ENCODE data around the gene CMTM3. TPM values are rescaled to one million over a fixed set of nuclear protein-coding genes. Genes with fewer than 3 reads are reported as not detected.

Gene CMTM3
- total RNA-seq, 1 experiment from 2014 or later, result 19.1 TPM

GRCh38 chr16:66634527-66635196 is 30.2 kb downstream of the CMTM3 start (continued):
- TF ChIP-seq TEAD1 (CRISPR knock-in tag; IDR thresholded peaks at IDR 0.05) (no peak), IRF2 (CRISPR knock-in tag; IDR thresholded peaks at IDR 0.05; ENCODE audit: borderline replicate concordance, low read depth) (no peak), NFATC4 (CRISPR knock-in tag; IDR thresholded peaks at IDR 0.05) (no peak), NFE2L1 (CRISPR knock-in tag; IDR thresholded peaks at IDR 0.05) (no peak)

GRCh38 chr16:66635406-66635805 is 30.9 kb downstream of the CMTM3 start:
- CTCF ChIA-PET, result interaction anchor here (1.2 to 1.7 kb wide), 3 partner anchors 16 to 27 kb away, joined by 3 to 15 read pairs (median 5); no protein-coding TSS in a partner anchor
- H3K4me1 Mint-ChIP-seq, result peaks cover 31% of the 10 kb centered on the region
- H3K27me3 Mint-ChIP-seq (ENCODE audit: low read depth), result no peaks in the 10 kb centered on the region
- ATAC-seq, result no peak
- no peak overlapping the region for H3K4me3 Mint-ChIP-seq
- peaks cover 37% of the 10 kb centered on the region for H3K36me3 Mint-ChIP-seq
- no peak overlapping the region; the same call in 1 of the 2 replicates for H3K27ac Mint-ChIP-seq
- no peak for DNase-seq (ENCODE audit: low spot score)
- no peaks in the 10 kb centered on the region for H3K9me3 Mint-ChIP-seq
- POLR2A ChIA-PET, result no interaction called here
- TF ChIP-seq ARID4B (CRISPR knock-in tag; IDR thresholded peaks at IDR 0.05; ENCODE audit: borderline replicate concordance) (no peak), TP53 (CRISPR knock-in tag; IDR thresholded peaks at IDR 0.05) (no peak), ZNF219 (CRISPR knock-in tag; IDR thresholded peaks at IDR 0.05; ENCODE audit: borderline replicate concordance) (no peak), NR3C1 (CRISPR knock-in tag; conservative IDR thresholded peaks at IDR 0.05; ENCODE audit: low read depth) (no peak), TCF7 (CRISPR knock-in tag; IDR thresholded peaks at IDR 0.05; ENCODE audit: low read depth) (no peak), RORB (CRISPR knock-in tag; IDR thresholded peaks at IDR 0.05) (no peak), SP1 (CRISPR knock-in tag; conservative IDR thresholded peaks at IDR 0.05) (no peak), OVOL2 (CRISPR knock-in tag; IDR thresholded peaks at IDR 0.05; ENCODE audit: borderline replicate concordance) (no peak), ZSCAN18 (CRISPR knock-in tag; IDR thresholded peaks at IDR 0.05) (no peak), CREB1 (CRISPR knock-in tag; IDR thresholded peaks at IDR 0.05) (no peak), TEAD1 (CRISPR knock-in tag; IDR thresholded peaks at IDR 0.05) (no peak), PRDM15 (CRISPR knock-in tag; IDR thresholded peaks at IDR 0.05) (no peak), ATF3 (CRISPR knock-in tag; conservative IDR thresholded peaks at IDR 0.05) (no peak), SMAD4 (CRISPR knock-in tag; IDR thresholded peaks at IDR 0.05) (no peak), JAZF1 (CRISPR knock-in tag; IDR thresholded peaks at IDR 0.05) (no peak), NR2C2 (CRISPR knock-in tag; IDR thresholded peaks at IDR 0.05) (no peak), NFYB (CRISPR knock-in tag; conservative IDR thresholded peaks at IDR 0.05; ENCODE audit: low read depth) (no peak)
